HK-2 (cell line): Measurements from ENCODE around the gene TMEM44.

ENCODE experiments used
- DNase-seq: peaks from one replicate; pipeline ENCODE4 v3.0.0-alpha.2; 2018; ENCODE audit not compliant: unreplicated experiment

The TMEM44 gene, protein sequence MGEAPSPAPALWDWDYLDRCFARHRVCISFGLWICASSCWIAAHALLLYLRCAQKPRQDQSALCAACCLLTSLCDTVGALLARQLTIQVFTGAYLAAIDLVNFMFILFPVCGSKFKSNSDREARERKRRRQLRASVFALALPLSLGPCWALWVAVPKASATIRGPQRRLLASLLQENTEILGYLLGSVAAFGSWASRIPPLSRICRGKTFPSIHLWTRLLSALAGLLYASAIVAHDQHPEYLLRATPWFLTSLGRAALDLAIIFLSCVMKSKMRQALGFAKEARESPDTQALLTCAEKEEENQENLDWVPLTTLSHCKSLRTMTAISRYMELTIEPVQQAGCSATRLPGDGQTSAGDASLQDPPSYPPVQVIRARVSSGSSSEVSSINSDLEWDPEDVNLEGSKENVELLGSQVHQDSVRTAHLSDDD

DNA sequence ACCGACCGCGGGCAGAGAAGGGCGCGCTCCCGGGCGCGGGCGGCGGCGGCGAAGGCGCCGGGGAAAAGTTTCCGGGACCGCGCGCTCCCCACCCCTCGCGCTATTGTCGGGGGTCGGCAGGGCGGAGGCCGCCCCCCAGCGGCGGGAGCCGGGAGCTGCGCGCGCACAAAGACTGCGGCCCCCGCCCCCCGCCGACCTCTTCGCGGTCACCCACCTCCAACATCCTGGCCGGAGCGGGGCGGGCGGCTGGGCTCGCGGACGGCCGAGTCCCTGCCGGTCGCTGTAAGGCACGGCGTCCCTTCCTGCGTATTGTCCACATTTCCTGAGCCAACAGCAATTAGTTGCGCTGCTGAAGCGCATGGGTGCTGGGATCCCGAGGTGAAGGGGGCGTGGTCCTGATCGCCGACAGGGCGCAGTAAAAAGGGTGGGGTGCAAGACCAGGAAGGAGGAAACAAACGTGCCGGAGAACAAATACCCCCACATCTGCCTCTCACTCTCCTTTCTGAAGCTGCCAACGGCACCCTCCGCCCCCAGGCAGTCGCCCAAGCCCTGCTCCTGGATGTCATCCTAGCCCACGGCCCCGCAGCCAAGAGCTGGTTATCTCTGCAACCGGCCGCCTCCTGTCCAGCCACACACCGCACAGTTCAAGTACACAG is at the start of gene TMEM44:
Gene TMEM44 (minus strand): TSS at position 71 of the 656 bp plus-strand sequence. CDS start 204 bp downstream, outside the sequence.
- DNase-seq: peak; percentile 94

DNA sequence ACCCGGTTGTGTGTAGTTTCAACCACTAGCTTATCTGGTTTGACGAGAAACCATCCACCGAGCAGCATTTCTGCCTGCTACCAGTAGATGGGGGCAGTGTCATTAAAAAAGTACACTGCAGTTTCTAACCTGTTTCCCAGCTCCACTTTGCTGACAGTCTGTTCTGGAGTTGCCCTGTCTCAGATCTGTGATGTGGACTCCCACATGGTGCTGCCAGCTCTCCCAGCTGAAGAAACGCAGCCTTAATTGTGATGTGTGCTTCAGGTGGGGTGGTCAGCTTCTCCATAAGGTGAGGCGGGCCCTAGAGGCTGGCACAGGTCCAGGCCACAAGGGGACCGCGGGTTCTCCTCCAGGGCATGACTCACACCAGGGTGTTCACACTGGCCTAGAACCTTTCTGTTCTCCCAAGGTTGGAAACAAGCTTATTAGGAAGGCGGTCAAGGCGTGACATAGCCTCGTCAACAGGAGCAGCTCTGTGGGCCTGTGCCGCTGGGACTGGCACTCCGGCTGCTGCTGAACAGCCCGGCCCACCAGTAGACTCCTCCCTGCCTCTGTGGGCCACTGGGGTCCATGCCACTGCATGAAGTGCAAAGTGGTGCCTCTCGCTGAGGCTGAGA is 49.6 kb upstream of the TMEM44 start:
- peak; percentile 74 for DNase-seq

DNA sequence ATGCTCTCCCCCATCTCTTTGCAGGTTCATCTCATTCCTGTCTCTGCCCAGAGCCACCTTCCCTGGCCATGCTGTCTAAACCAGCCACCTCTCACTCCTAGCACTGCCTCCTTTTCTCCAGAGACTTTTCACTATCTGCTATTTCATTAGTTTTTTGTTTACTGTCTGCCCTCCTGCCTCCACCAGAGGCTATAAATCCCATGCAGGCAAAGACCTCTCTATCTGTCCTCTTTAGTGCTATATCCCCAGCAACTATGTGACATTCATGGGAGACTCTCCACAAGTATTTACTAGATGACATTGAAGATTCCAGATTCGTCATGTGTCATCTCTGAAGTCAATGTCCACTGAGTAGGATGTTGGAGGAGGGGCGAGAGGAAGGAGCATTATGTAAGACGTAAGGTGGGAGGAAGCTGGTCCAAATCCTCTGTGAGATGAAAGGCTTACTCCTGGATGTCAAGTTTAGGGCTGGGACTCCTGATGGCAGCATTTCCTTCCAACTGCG is 49.0 kb upstream of the TMEM44 start:
- no peak for DNase-seq

DNA sequence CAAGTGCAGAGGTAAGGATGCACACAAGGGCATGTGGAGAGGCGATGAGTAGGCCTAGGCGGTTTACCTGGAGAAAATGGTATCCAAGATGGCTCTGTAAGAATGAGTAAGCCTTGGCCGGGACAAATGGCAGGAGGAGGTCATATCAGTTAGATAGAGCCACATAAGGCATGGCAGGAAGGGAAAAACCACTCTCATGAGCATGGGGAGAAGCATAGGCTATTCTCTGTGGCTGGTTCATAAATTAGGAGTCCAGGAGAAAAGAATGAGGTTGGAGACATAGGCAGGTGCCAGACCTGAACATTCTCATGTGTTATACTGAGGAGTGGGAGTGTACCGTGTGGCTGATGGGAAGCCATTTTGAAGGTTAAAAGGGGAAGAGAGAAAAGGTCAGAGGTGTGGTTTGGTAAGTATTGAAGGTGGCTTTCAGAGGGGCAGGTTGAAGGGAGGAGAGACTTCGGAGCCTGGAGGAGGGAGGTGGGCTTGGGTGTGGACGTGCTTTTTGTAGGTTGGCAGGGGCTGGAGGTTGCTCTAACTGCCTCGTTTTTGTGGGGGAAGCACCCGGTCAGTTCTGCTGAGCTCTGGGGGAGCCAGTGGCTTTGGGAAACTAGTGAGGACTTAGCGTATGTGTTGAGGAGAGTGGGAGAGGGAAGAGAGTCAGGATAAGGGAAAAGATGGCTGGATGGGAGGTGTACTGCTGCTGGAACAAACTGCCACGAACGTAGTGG is 47.8 kb upstream of the TMEM44 start:
- no peak for DNase-seq

DNA sequence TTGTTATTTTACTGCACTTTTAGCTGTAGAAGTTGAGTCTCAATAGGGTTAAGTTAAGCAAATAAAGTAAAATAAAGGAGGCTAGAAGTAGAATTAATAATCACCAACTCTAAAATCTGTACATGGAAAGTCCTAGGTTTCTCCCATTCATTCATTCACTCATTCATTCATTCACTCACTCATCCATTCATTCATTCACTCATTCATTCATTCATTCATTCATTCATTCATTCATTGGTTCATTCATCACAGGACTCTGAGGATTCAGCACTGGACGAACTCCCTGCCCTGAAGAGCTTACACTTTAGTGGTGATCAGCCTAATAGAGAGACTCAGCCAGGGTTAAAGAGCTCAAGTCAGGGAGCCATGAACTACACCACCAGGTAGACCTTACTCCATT is 43.3 kb upstream of the TMEM44 start:
- no peak for DNase-seq

DNA sequence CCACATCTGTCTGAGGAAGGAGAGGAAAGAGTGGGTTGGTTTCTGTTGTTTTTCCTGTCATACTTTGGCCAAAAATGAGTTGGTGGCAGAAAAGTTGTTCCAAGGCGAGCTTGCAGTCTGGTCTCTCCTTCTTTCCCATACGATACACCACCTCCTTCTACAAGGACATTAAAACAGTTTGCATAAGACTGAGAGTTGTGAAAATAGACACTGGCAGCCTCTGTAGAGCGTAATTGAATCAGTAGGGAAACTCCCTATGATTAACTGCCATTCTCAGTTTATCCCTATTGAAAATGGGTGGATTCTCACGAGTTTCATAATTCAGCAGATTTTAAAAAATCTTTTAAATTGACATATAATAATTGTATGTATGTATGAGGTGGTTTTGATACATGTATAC is 42.5 kb upstream of the TMEM44 start:
- DNase-seq: no peak

DNA sequence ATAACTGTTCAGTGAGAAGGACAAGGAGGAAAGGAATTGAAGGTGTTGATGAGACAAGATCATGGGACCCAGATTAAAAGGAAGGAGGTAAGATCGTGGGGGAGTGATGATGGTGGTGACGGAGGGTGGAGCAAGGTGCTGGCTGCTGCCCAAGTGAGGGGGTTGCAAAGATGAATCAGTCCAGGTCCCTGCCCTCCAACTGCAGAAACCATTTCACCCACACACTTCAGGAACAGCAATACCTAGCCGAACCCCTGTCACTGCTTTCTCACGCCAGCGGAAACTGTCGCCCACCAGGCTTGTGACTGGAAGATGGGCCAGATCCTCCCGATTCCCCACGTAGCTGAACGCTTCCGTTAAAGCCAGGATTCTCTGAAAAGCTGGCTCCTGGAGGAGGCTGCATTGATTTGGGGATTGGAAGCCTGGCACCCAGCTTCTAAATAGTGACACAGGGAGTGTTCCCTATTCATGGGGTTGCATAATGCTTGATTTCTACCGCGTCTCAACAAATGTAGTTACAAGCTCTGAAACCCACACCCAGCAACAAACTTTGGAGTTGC is 41.9 kb upstream of the TMEM44 start:
- no peak for DNase-seq

DNA sequence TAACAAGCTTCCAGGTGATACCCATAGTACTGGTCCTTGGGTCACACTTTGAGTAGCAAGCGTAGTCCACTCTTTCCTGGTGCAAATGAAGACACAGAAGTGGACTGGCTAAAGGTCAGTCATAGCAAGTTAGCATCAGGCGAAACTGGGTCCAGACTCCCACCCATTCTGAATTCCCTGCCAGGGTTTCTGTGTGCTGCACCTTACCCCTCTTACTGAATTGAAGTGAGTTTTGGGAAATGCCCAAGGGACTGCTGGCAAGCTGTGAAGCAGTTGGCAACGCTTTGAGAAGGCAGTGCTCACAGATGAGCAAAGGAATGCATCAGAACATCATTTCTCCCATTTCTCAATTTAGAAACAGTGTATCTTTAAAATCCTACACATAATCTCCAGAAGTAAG is 40.5 kb upstream of the TMEM44 start:
- no peak for DNase-seq

DNA sequence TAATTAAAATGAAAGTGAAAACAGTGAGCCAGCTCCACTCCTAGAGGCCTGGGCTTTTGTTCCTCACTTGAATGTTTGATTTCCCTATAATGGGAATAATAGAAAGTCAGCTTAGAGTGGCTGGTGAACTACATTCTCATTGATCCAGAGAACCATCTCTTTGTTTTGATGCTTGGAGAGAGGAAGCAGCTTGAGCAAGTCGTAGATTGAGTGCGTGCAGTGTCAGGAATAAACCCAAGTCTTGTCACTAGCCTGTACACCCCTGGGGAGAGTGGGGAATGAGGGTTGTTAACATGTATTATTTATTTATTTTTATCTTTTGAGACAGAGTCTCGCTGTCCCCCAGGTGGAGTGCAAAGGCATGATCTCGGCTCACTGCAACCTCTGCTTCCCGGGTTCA is 39.7 kb upstream of the TMEM44 start:
- DNase-seq: no peak

DNA sequence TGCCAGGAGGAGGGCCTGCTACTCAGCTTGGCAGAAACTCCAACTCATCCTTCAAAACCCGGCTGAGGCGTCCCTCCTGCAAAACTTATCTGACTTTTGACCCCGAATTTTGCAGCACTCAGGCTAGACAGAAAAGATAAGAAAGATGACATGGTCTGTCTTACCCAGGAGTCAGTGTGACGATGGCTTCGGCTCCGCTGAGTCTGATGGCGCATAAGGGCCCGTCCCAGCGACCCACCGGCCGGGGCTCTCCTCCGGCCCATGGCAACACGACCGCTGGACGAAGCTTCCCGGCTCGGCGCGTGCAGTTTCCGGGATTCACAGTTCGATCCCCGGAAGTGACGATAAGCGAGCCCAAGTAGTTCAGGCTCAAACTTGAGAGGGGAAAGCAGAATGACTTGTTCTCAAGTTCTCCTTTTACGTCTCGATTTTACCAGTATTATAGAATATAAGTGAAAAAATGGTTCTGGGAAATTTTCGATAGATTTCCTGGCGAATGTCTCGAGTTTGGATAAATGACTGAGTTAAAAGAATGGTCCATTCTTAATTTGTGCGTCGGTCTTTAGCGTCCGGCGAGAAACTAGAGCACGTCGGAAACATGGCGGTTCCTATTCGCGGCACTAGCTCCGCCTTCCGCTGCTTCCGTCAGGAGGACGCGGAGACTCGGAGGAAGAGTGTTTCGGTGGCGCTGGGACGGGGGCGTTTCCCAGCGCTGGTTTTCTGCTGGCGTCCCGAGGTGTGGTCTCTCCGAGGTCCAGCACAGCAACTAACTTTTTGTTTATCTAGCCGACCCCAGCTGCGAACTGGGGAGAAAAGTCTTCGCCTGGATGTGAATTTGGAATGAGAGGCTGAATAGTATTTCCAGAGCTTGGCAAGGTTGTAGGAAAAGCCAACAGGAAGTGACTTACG is 38.9 kb upstream of the TMEM44 start, which contains the start of gene LSG1:
Gene LSG1 (minus strand): TSS at position 292 of the 909 bp plus-strand sequence. CDS start 29 bp downstream, at position 263.
- DNase-seq: peak; percentile 91

DNA sequence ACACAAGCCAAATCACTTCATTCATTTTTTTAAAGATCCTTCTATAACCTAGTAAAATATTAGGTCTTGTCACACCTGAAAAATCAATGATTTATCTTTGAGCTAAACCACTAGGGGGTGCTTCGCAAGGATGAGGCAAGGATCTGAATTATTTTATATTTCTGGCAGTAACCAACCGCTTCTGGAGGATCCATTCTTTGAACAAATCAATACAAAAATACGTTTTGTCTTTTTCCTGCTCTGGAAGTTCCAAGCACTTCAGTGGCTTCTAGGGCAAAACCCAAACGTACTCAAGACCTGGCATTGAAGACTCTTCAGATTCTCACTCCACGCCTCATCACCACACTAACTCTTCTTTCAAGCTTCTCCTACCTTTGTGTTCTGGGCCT is 38.3 kb upstream of the TMEM44 start:
- DNase-seq: no peak

DNA sequence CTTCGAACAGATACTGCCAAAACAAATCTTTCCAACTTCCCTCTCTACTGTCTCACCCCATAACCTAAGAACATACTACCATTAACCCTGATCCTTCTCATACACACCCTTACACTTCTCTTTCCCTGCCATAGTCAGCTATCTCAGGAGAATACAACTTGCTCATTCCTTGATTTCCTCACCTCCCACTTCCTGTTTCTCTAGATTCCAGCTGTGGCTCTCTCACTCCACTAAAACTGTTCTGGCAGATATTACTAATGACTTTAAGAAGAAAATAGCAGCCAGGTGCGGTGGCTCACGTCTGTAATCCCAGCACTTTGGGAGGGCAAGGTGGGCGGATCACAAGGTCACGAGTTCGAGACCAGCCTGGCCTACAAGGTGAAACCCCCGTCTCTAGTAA is 34.1 kb upstream of the TMEM44 start:
- no peak for DNase-seq

DNA sequence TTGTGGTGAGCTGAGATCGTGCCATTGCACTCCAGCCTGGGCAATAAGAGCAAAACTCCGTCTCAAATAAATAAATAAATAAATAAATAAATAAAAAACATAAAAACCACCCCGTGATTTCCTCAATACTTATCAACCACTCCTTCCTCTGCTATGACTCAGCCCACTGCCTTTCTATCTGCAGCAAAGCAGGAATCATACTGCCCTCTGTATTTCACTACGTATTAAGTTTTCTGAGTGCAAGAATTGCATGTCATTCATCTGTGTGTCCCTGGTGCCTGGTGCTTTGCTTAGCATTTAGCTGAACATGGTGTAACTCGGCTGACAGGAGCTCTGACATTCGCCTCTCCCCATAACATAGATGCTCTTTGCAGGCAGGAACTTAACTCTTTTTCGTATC is 31.6 kb upstream of the TMEM44 start:
- DNase-seq: no peak

DNA sequence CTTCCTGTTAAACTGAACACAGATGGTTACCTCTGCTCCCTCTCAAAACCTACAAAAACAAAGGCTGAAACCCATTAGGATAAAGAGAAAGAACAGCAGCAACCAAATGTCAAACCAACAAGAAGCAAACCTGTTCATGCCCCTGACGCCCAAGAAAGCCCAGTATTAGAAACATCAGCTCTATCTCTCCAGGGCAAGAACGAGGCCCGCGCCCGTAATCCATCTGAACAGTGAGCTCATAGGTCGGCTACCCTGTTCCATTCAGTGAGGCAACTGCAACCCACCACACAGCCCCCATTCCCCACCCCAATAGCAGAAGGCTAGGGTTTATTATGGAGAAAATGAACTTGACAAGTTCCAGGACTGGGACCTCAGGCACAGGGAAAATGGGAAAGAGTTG is 28.7 kb upstream of the TMEM44 start:
- DNase-seq: no peak

DNA sequence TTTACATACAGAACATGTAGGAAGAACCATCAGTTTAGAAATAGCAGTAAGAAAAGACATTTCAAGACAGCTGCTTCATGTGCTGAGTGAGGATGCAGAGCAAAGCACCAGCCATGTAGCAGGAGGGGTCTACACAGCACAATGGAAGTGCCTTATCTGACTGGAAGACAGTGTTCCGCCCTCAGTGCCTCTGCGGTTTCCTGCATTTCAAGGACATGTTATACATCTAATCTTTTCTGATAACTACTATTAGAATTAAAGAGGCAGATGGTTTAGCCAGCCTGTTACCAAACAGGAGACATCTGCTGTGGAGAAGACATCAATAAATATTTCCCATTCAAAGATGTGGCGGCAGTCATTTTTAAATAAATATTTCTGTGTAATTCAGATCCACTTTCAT is 28.2 kb upstream of the TMEM44 start:
- no peak for DNase-seq

DNA sequence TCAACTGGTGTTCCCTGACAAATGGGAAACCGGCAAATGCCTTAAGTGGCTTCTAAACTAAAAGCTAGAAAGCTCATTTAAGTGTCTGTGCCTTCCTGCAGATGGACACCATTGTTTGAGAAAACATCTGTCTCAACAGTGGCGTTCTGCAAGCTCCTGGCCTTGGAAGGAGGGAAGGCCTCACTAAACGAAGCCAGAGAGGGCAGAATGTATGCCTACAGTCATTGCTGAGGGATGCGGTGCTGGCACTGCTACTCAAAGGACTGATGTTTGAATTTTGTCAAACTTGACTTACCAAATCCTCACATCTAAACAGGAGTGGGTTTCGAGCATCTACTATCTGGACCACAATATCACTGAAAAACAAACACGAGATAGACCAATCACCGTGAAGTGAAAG is 26.6 kb upstream of the TMEM44 start:
- DNase-seq: no peak

DNA sequence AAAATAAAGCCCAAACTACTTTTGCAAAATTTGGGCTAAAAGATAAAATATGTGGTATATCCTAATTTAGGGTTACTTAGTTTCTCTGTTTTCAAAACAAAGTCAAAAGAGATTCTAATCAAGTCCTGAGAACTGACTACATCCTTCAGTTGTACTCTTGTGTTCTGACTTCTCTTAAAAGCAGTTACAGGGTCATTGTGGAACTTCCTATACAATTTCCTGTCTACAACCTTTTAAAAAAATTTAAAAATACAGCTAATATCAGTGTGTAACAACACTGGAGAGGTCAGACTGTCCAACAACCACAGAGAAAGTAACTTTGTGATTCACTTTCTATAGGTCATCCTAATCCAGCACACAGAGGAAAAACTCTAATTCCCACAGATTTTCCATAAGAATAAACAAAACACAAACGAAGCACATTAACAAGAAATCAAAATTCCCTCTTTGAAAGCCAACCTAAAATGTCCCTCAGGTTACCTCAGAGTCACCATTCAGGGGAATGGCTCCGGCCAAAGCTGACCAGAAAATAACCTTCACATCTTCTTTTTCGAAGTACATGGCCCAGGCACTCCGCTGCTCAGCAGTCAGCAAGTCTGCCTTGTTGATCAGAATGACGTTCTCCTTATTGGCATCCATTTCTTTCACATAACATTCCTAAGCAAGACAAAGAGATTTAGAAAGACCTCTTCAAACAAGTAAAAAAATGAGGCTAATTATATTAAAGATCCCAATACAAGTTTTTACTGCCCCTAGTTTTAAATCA is 25.4 kb upstream of the TMEM44 start:
- DNase-seq: no peak

DNA sequence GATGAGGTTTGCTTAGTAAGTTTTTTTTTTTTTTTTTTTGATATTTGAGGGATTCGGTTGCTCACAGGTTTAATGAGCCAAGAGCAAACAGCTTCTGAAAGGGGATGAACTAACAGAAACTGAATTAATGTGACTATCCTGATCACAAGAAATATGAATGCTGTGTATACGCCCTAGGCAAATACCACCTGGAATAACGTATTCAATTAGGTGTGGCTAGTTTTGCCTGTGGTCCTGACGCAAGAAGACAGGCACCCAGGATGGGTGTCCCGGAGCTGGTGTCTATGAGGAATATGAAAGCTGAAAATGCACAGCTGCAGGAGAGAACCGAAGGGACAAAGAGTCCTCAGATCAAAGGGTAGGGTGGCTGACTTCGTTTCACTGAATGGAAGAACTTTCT is 24.2 kb upstream of the TMEM44 start:
- DNase-seq: no peak

DNA sequence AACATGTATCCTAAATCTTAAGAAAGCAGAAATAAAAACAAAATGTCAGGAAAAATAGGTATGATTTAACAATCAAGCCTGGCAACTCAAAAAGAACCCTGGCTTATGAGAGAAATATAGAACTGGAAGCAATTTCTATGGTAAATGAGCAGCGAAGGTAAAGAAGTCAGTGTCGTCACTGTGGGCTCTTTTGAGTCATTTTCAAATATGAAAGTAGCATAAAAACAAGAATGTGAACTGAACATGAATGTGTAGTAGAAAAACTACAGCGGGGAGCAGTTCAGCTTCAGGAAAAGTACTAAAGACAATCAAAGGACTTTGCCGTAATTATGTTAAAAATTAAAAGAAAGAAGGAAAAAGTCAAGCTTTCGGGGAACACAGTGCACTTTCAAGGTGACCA is 21.2 kb upstream of the TMEM44 start:
- no peak for DNase-seq

DNA sequence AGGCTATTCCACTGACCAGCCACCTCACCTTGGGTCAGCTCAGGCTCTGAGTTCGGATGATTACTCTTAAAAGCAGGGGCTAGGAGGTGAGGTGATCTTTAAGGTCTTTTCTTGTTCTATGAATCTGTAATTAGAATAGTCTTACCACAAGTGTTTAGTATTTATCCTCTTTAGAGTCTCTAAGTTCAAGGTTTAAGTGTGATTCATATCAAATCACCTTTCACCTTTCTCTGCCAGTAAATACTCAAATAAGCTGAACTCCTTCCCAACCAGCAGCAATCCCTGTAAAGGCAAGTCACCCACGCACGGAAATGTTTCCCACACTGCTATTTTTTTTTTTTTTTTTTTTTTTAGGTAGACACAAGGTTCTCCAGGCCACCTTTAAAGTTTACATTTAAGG is 14.5 kb upstream of the TMEM44 start:
- DNase-seq: no peak
